ENCODE measurements around the gene RHOU.
"Not testable (repeated sequence)": the region's sequence is repeated elsewhere in the genome, so short reads cannot be mapped to it uniquely, and the experiment has no call there.

RHOU gene

DNA sequence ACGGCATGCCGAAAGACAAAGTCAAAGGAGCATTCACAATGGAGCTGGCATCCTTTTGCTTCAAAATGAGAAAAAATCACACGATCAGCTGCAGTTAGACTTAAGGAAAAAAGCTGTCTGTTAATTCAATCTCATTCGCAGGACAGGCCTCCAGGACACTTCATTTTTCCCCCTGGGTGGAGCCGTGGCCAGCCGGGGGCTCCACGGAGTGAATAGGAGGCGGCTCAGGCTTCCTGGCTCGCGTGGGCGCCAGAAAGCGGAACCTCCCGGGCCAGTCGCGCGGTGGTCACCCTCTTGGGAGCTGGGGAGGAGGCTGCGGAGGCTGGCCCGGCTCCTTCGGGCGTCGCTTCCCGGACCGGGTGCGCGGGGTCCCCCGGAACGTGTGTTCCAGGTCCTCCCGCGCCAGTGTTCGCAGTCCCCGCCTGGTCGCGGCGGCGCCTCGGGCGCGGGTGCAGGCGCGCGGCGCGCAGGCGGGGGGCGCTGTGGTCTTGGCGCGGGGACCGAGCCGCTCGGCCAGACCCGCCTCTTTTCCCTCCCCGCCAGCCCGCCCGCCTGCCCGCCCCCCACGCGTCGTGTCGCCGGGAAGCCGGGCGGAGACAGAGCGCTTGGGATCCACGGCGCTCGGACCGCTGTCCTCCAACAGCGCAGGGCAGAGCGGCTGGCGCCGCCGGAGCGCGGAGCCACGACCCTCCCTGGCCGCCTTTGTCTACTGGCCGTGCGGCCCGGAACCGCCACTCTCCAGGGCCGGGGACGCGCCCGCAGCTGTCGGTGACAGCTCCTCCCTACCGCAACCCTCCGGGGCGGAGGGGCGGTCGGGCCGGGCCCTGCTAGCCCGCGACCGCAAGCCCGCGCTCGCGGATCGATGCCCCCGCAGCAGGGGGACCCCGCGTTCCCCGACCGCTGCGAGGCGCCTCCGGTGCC is at the start of gene RHOU:
RHOU (plus strand) TSS at position 599 of the 921 bp plus-strand sequence; CDS start at position 863, 264 bp downstream.
- Mint-ChIP-seq H3K4me3 (peak within 1 kb of the TSS; percentile 82), H3K9me3 (no peaks in the 10 kb centered on the region), H3K27ac (peak within 1 kb of the TSS; percentile 41), H3K27me3 (ENCODE audit: low read depth) (peaks cover 31% of the 10 kb centered on the region), H3K36me3 (ENCODE audit: low read depth) (peaks cover 5% of the 10 kb centered on the region), H3K4me1 (ENCODE audit: low read depth) (peaks cover 9% of the 10 kb centered on the region)

DNA sequence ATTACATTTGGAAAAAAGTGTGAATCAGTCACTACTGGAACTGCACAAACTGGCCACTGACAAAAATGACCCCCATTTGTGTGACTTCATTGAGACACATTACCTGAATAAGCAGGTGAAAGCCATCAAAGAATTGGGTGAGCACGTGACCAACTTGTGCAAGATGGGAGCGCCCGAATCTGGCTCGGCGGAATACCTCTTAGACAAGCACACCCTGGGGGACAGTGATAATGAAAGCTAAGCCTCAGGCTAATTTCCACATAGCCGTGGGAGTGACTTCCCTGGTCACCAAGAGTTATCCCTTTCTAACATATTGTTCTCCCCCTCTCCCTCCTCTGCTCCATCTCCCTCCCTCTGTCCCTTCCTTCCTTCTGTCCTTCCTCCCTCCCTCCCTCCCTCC is 47.7 kb upstream of the RHOU start:
- H3K9me3 Mint-ChIP-seq, result no peaks in the 10 kb centered on the region
- H3K4me3 Mint-ChIP-seq, result no peak overlapping the region
- no peaks in the 10 kb centered on the region for H3K4me1 Mint-ChIP-seq (ENCODE audit: low read depth)
- no peak overlapping the region for H3K27ac Mint-ChIP-seq
- H3K36me3 Mint-ChIP-seq (ENCODE audit: low read depth), result no peaks in the 10 kb centered on the region
- H3K27me3 Mint-ChIP-seq (ENCODE audit: low read depth), result peaks cover 27% of the 10 kb centered on the region

DNA sequence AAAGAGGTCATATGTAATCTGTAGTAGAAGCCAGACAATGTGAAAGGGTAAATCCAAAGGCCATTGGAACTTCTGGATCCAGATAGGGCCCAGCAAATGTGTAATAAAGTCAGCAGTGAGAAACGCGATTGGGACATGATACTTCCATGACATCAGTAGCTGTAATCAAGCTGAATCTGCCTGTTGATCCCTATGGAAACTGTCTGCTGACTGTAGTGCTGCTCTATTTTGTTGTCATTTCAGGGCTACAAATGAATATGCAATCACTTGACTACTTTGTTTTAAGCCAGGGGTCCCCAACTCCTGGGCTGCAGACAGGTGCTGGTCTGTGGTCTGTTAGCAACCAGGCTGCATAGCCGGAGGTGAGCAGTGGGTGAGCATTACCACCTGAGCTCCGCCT is 46.0 kb upstream of the RHOU start:
- Mint-ChIP-seq H3K27ac (no peak overlapping the region), H3K4me3 (no peak overlapping the region), H3K4me1 (ENCODE audit: low read depth) (no peaks in the 10 kb centered on the region), H3K36me3 (ENCODE audit: low read depth) (no peaks in the 10 kb centered on the region), H3K9me3 (no peaks in the 10 kb centered on the region), H3K27me3 (ENCODE audit: low read depth) (peaks cover 25% of the 10 kb centered on the region)

DNA sequence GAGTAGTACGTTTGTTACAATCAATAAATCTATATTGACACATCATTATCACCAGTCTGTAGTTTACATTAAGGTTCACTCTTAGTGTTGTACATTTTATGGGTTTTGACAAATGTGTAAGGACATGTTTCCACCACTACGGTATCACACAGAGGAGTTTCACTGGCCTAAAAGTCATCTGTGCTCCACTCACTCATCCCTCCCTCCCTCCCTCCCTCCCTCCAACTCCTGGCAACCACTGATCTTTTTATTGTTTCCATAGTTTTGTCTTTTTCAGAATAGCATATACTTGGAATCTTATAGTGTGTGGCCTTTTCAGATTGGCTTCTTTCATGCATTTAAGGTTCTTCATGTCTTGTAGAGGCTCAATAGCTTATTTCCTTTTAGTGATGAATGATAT is 44.1 kb upstream of the RHOU start:
- peaks cover 6% of the 10 kb centered on the region for H3K4me1 Mint-ChIP-seq (ENCODE audit: low read depth)
- H3K4me3 Mint-ChIP-seq, result no peak overlapping the region
- no peaks in the 10 kb centered on the region for H3K9me3 Mint-ChIP-seq
- no peaks in the 10 kb centered on the region for H3K36me3 Mint-ChIP-seq (ENCODE audit: low read depth)
- no peak overlapping the region for H3K27ac Mint-ChIP-seq
- H3K27me3 Mint-ChIP-seq (ENCODE audit: low read depth), result peaks cover 27% of the 10 kb centered on the region

DNA sequence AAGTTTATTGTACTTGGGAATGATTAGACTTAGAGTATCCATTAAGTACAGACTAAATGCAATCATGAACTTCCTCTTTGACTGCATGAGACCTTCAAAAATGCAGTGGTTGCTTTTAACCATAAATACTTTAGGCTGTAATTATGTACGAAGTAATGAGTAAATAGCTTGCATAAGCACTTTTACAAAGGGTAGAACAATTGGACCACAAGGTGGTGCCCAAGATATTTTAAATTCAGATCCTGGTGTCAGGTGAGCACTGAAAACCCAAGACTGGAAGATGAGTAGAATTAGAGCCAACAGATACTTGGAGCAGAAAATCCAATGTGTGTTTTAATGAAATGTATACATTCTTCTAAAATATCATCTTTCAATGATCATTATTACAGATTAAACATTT is 43.4 kb upstream of the RHOU start:
- H3K4me3 Mint-ChIP-seq, result no peak overlapping the region
- peaks cover 27% of the 10 kb centered on the region for H3K27me3 Mint-ChIP-seq (ENCODE audit: low read depth)
- no peak overlapping the region for H3K27ac Mint-ChIP-seq
- no peaks in the 10 kb centered on the region for H3K9me3 Mint-ChIP-seq
- no peaks in the 10 kb centered on the region for H3K36me3 Mint-ChIP-seq (ENCODE audit: low read depth)
- H3K4me1 Mint-ChIP-seq (ENCODE audit: low read depth), result peaks cover 6% of the 10 kb centered on the region

DNA sequence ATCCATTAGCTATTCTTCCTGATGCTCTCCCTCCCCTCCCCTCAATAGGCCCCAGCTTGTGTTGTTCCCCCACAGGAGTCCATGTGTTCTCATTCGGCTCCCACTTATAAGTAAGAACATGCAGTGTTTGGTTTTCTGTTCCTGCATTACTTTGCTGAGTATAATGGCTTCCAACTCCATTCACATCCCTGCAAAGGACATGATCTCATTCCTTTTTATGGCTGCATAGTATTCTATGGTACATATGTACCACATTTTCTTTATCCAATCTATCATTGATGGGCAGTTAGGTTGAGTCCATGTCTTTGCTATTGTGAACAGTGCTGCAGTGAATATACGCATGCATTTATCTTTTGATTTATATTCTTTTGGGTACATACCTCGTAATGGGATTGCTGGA is 40.8 kb upstream of the RHOU start:
- H3K9me3 Mint-ChIP-seq; H3K27ac Mint-ChIP-seq; H3K4me3 Mint-ChIP-seq; H3K36me3 Mint-ChIP-seq (ENCODE audit: low read depth); H3K4me1 Mint-ChIP-seq (ENCODE audit: low read depth): not testable (repeated sequence)
- H3K27me3 Mint-ChIP-seq (ENCODE audit: low read depth), result peaks cover 10% of the 10 kb centered on the region

DNA sequence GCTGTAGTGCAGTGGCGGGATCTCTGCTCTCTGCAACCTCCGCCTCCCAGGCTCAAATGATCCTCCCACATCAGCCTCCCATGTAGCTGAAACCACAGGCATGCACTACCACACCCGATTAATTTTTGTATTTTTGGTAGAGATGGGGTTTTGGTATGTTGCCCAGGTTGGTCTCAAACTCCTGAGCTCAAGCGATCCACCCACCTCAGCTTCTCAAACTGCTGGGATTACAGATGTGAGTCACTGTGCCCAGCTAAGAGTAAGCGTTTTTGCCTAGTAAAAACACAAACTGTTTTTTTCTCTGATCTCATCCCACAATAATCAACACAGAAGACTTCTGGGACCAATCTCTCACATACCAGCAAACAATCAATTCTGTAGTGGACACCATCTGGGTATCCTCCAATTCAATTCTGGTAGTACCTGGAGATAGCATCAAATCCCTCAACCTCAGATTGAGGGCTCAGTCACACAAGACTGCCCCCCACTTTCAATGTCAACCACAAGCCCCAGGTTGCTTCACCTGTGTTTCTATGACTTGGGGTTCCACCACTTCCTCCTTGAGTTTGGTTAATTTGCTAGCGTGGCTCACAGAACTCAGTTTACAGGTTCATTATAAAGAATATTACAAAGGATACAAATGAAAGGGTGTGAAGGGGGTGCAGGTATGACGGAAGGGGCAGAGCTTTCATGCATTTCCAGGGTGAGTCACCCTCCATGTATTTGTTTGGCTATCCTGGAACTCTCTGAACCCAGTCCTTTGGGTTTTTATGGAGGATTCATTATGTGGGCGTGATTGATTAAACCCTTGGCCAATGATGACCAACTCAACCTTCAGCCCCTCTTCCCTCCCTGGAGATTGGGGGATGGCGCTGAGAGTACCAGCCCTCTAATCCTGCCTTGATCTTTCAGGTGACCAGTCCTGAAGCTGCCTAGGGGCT is 40.0 kb upstream of the RHOU start:
- Mint-ChIP-seq H3K9me3 (no peaks in the 10 kb centered on the region), H3K4me3 (no peak overlapping the region), H3K27ac (no peak overlapping the region), H3K4me1 (ENCODE audit: low read depth) (peaks cover 6% of the 10 kb centered on the region), H3K36me3 (ENCODE audit: low read depth) (no peaks in the 10 kb centered on the region), H3K27me3 (ENCODE audit: low read depth) (peaks cover 10% of the 10 kb centered on the region)

DNA sequence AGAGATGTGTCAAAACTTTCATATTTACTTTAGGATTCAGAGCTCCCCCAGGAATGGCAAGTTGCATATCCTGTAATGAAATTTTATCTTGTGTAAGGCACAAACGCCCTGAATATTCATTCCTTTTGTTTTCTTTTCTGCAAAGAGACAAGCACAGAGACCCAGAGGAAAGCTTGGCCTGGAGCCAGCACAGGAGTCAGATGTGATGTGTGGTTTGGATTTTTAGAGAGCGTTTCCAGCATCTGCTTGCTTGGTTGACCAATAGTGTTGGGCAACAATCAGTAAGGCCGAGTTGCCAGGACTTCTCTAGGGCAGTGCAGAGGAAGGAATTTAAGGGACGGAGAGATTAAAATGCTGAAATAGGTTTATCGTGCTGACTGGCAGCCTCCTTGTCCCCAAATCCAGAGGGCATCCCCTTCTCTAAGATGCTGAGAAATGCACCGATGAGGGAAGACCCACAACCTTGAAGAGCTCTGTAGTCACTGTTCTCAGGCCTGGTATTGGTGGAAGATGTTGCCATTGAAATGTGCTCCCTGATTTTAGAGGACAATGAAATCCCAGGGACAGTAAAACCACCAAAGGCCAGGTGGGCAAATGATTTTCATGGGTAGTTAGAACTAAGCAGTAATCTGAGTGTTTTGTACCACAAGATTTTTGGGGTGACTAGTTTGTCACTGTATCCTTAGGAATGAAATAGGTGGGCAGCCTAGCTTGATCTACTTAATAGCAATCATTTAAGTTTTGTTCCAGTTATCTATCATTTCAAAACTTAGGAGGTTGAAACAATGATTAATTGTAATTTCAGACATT is 37.9 kb upstream of the RHOU start:
- H3K27me3 Mint-ChIP-seq (ENCODE audit: low read depth), result peaks cover 5% of the 10 kb centered on the region
- H3K4me1 Mint-ChIP-seq (ENCODE audit: low read depth), result peaks cover 6% of the 10 kb centered on the region
- no peak overlapping the region for H3K27ac Mint-ChIP-seq
- H3K9me3 Mint-ChIP-seq, result no peaks in the 10 kb centered on the region
- no peak overlapping the region for H3K4me3 Mint-ChIP-seq
- no peaks in the 10 kb centered on the region for H3K36me3 Mint-ChIP-seq (ENCODE audit: low read depth)

DNA sequence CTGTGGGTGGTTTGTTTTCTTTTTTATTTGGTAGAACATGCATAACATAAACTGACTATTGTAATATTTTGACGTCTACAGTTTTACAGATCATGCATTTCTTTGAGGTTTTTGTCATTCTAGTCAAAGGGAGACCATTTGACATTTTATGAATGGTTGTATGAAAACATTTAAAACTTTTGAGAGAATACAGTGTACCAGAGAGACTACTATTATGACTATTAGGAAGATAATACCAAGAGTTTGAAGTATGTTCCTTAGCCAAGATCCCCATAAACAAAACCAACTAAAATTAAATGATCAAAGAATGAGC is 37.3 kb upstream of the RHOU start:
- peaks cover 5% of the 10 kb centered on the region for H3K27me3 Mint-ChIP-seq (ENCODE audit: low read depth)

DNA sequence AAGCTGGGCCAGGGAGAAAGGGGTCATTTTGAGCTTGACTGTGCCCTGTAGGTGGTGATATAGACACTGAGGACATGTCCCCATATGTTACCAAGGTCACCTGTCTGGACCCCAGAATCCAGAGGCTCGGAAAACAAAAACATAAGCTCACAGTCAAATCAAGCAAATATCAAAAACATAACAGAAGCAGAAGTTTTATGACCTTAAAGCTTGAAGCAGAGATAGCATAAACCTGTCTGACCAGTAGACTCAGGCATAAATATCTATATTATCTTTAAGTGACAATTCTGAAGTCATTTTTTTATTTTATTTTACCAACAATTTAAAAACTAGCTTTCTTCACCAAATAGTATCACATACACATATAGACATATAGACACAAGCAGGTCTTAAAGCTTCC is 32.8 kb upstream of the RHOU start:
- H3K27ac Mint-ChIP-seq, result no peak overlapping the region
- no peaks in the 10 kb centered on the region for H3K4me1 Mint-ChIP-seq (ENCODE audit: low read depth)
- no peaks in the 10 kb centered on the region for H3K27me3 Mint-ChIP-seq (ENCODE audit: low read depth)
- H3K4me3 Mint-ChIP-seq, result no peak overlapping the region
- no peaks in the 10 kb centered on the region for H3K36me3 Mint-ChIP-seq (ENCODE audit: low read depth)
- no peaks in the 10 kb centered on the region for H3K9me3 Mint-ChIP-seq

More for the DNA sequence above, 37.3 kb upstream of the RHOU start:
- Mint-ChIP-seq H3K36me3 (ENCODE audit: low read depth) (no peaks in the 10 kb centered on the region), H3K9me3 (no peaks in the 10 kb centered on the region), H3K4me3 (no peak overlapping the region), H3K27ac (no peak overlapping the region), H3K4me1 (ENCODE audit: low read depth) (peaks cover 6% of the 10 kb centered on the region)

DNA sequence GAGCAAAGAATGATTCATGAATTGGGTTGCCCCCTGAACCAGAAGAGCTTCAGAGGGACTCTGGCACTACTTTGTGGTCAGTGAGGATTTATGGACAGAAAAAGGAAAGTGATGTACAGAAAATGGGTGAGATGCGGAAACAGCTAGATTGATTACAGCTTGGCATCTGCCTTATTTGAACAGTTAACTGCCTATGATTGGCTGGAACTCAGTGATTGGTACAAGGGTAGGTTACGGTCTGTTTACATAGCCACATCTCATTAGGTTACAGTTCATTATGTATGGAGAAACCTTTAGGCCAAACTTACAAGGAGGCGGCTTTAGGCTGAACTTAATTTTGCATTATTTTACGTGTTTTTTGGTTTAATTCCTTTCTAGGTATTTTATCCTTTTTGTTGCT is 29.0 kb upstream of the RHOU start:
- Mint-ChIP-seq H3K27ac (no peak overlapping the region), H3K27me3 (ENCODE audit: low read depth) (peaks cover 11% of the 10 kb centered on the region), H3K36me3 (ENCODE audit: low read depth) (no peaks in the 10 kb centered on the region), H3K9me3 (no peaks in the 10 kb centered on the region), H3K4me1 (ENCODE audit: low read depth) (no peaks in the 10 kb centered on the region), H3K4me3 (no peak overlapping the region)

DNA sequence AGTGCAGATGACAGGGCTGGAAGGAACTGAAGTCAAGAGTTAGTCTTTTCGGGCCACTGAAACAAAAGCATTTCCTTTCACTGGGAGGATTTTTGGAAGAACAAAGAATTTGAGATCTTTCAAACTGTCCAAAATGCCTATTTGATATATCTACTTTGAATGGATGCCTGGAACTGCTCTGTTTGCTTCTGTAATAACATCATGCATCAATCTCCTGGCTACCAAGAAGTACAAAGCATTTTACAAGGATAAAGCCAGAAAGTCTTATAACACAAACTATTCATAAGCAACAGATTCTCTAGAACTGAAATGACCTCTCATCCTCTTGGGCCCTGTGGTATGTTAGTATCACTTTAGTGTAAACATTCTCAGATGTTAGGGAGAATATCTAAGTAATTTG is 18.2 kb upstream of the RHOU start:
- peaks cover 4% of the 10 kb centered on the region for H3K27me3 Mint-ChIP-seq (ENCODE audit: low read depth)

DNA sequence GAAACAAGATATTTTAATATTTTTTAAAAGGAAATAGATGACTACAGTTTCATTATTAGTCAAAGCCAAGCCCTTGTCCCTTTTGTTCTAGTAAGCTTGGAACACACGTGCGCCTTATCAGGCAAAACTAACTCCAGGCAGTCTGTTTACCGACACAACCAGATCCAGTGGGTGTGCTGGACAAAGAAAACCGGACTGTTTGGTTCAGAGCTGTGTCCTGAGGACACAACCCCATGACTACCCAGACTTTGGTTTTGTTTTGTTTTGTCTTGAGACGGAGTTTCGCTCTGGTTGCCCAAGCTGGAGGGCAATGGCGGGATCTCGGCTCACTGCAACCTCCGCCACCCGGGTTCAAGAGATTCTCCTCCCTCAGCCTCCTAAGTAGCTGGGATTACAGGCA is 13.9 kb upstream of the RHOU start:
- H3K36me3 Mint-ChIP-seq (ENCODE audit: low read depth), result no peaks in the 10 kb centered on the region
- H3K9me3 Mint-ChIP-seq, result no peaks in the 10 kb centered on the region
- no peak overlapping the region for H3K4me3 Mint-ChIP-seq
- H3K27me3 Mint-ChIP-seq (ENCODE audit: low read depth), result peaks cover 8% of the 10 kb centered on the region
- no peaks in the 10 kb centered on the region for H3K4me1 Mint-ChIP-seq (ENCODE audit: low read depth)
- H3K27ac Mint-ChIP-seq, result no peak overlapping the region

More for the DNA sequence above, 18.2 kb upstream of the RHOU start:
- no peak overlapping the region for H3K27ac Mint-ChIP-seq
- no peaks in the 10 kb centered on the region for H3K4me1 Mint-ChIP-seq (ENCODE audit: low read depth)
- H3K36me3 Mint-ChIP-seq (ENCODE audit: low read depth), result no peaks in the 10 kb centered on the region
- H3K9me3 Mint-ChIP-seq, result no peaks in the 10 kb centered on the region
- no peak overlapping the region for H3K4me3 Mint-ChIP-seq

DNA sequence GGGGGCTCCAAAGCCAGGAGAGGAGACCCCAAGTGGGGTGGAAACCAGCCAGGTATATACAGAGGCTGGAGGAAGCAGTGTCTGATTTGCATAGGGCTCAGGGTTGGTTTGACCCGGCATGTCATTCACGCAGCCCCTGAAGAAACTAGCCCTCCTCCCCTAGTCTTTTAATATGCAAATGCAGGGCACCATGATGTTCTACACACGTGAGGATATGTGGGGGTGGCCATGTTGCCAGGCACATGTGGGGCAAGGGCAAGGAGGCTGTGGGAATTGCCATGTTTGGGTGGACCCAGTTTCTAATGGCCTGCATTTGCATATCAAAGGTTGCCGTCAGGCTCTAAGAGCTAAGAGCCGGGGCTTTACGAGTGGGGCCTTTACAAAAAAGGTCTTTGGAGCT is 12.0 kb upstream of the RHOU start:
- Mint-ChIP-seq H3K36me3 (ENCODE audit: low read depth) (no peaks in the 10 kb centered on the region), H3K27ac (no peak overlapping the region), H3K4me3 (no peak overlapping the region), H3K9me3 (no peaks in the 10 kb centered on the region), H3K4me1 (ENCODE audit: low read depth) (no peaks in the 10 kb centered on the region), H3K27me3 (ENCODE audit: low read depth) (peaks cover 22% of the 10 kb centered on the region)

All from T-helper 1 cell treated with Interleukin-12 subunit alpha and Interleukin-12 subunit beta and Interleukin-4 antibody, amounts not matched to agents 30 μg/mL and 1 μg/mL, for 36 hours (primary cell).